Measurements from ENCODE around the gene CYP27A1.

- TF ChIP-seq, protein P1, sequence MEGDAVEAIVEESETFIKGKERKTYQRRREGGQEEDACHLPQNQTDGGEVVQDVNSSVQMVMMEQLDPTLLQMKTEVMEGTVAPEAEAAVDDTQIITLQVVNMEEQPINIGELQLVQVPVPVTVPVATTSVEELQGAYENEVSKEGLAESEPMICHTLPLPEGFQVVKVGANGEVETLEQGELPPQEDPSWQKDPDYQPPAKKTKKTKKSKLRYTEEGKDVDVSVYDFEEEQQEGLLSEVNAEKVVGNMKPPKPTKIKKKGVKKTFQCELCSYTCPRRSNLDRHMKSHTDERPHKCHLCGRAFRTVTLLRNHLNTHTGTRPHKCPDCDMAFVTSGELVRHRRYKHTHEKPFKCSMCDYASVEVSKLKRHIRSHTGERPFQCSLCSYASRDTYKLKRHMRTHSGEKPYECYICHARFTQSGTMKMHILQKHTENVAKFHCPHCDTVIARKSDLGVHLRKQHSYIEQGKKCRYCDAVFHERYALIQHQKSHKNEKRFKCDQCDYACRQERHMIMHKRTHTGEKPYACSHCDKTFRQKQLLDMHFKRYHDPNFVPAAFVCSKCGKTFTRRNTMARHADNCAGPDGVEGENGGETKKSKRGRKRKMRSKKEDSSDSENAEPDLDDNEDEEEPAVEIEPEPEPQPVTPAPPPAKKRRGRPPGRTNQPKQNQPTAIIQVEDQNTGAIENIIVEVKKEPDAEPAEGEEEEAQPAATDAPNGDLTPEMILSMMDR (IDR thresholded peaks at IDR 0.05): no peak
- no peak for TF ChIP-seq POLR2A (IDR thresholded peaks at IDR 0.05)
These were observed 39.8 kb downstream of the CYP27A1 start for GRCh38 chr2:218821605-218822211.
